Activated CD4-positive, alpha-beta T cell treated with anti-CD3 and anti-CD28 coated beads, Interleukin-10, Interleukin-2, amounts not matched to agents 100 ng/mL and 50 ng/mL, durations not matched to agents 16 hours and 8 hours (primary cell): ENCODE measurements around the gene RALGPS2.
"Not testable (repeated sequence)": the region's sequence is repeated elsewhere in the genome, so short reads cannot be mapped to it uniquely, and the experiment has no call there.

Experiments
- DNase-seq: peaks from one replicate; pipeline ENCODE4 v3.0.0-alpha.2; 2020

Gene RALGPS2

DNA sequence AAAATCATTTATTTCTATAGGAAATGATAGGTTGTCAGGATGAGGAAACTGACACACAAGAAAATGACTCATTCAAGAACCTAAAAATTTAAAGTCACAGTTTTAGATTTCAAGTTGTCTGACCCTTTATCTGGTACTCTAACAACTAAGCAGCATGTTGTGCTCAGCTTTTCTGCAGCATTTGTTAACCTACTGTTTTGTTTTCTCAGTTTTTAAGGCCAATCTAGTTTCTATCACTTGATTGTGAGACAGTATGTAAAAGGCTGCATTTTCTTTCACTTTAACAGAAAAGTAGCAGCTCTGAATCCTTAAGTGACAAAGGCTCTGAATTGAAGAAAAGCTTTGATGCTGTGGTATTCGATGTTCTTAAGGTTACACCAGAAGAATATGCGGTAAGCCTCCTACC, 59.1 kb downstream of the RALGPS2 start:
- peak; percentile 13 for DNase-seq

GRCh38 chr1:178792394-178792793, 67.3 kb downstream of the RALGPS2 start:
- DNase-seq: no peak

GRCh38 chr1:178796013-178796412, 71.0 kb downstream of the RALGPS2 start:
- DNase-seq: no peak

DNA sequence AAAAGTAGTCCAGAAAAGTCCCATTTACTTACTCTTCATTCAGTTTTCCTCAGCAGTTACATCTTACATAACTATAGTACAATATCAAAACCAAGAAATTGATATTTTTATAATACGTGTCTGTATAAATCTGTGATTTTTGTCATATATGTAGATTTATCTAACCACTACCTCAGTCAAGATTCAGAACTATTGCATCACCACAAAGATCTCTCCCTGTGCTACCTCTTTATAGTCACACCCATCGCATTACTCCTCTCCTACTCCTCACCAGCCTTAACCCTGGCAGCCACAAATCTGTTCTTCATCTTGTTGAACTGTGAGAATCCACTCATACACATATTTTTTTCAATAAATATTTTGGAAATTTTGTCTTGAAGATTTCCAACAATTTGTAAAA, 72.5 kb downstream of the RALGPS2 start:
- no peak for DNase-seq

- no peak for DNase-seq
Observed at GRCh38 chr1:178798232-178798861, 73.3 kb downstream of the RALGPS2 start.

DNA sequence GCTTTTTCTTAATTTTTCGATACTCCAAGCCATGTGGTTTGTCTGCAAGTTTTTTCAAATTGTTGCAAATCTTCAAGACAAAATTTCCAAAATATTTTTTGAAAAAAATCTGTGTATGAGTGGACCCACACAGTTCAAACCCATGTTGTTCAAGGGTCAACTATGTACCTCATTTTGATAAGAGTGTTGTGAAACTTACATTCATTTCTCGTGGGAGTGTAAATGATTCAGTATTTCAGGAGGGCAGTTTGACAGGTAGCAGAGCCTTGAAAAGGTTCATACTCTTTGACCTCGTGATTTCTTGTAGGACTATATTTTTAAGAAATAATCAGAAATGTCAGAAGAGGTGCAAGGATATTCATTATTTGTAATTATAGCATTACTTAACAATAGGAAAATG, 77.8 kb downstream of the RALGPS2 start:
- no peak for DNase-seq

- DNase-seq: no peak
Observed at GRCh38 chr1:178806665-178807300, 81.7 kb downstream of the RALGPS2 start.

DNA sequence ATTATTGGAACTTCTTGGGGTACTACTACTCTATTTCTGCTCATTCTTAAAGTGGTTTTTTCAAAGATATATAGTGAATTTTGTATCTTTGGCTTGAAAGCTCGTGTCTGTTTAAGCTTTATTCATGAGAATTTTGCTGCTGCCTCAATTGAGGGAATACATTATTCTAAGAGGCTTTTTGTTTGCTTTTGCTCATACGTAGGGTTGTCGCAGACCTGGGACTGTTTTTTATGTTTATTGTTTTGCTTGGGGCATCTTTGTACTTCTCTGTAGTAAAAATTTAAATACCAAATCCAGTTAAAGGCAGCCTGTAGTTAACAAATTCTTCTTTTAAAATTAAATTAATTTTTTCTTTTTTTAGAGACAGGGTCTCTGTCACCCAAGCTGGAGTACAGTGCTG, 83.5 kb downstream of the RALGPS2 start:
- DNase-seq: no peak

DNA sequence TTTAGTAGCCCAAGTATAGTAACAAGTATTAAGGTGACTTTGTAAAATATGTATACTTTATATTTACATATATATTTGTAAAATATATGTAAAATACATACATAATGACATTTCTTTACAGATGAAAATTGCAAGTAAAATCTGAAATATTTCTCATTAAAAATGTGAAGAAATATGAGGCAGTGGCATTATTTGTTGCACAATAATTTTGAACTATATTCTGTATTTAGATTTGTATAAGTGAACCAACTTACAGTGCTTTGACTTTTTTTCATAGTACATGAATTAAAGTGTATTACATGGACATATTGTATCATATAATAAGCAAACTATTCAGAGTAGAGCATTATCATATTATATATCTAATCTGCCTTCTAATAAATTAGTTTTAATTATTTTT, 85.5 kb downstream of the RALGPS2 start:
- DNase-seq: no peak

GRCh38 chr1:178818416-178818815, 93.4 kb downstream of the RALGPS2 start:
- no peak for DNase-seq

- no peak for DNase-seq
Observed at GRCh38 chr1:178819123-178819522, 94.1 kb downstream of the RALGPS2 start.

DNA sequence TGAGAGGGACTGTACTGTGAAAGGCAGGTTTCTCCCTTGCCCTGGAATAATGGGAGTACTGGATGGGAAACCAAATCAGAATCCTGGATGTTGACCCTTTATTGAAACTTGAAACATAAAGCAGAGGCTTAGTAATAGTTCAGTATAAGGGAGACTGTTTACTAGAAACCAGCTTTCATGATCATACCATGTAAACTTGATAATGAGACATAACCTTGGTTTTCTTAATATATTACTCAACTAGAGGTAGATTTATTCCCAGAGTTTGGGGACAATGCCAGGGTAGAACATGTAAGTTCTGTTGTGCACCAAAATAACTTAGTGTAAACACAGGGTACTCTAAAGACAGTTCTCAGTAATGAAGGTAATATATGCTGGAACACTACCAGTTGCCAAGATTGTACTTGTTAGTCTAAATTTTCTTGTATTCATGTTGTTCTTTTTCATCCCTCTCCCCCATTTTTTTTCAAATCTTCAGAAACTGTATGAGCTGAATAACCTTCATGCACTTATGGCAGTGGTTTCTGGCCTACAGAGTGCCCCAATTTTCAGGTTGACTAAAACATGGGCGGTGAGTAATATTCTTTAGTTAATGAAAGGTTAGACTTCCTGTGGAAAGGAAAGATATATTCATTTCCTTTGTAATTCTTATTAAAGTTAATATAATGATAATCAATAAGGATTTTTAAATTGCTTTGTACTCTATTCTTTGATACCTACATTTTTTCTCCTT, 96.3 kb downstream of the RALGPS2 start:
- DNase-seq: peak; percentile 40

DNA sequence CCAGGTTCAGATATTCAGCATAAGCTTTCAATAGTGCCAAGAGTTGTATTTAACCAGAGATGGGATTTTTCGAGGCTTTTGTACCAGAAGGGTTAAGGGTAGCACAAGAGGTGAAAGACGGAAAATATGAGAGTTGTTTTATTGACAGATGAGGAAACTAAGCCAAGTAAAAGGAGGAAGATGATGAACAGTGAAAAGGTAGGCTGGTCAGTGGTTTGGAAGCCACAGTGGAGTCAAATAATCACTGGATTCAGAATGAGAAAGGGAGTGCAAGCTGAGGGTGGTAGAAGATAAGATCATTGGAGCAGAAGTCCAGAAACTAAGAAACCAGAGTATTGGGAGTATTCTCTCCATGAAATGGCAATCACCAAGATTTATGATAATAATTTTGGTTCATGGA, 100.1 kb downstream of the RALGPS2 start:
- DNase-seq: no peak

DNA sequence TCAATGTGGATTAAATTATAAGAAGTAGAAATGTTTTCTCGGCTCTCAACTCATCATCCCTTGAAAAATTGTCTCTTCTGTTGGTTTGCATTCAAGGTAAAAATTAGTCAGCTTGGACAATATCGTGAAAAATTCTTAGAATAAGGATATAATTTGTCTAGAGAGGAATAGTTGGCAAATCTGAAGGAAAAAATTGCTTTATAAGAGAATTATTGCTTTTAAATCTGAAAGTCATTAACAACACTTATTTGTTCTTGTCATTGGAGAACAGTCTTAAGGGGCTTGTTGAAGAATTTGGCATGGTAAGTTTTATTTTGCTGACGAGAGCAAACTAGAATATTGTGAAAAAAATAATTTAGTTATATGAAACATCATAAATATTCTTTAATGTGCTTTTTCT, 119.4 kb downstream of the RALGPS2 start:
- no peak for DNase-seq

DNA sequence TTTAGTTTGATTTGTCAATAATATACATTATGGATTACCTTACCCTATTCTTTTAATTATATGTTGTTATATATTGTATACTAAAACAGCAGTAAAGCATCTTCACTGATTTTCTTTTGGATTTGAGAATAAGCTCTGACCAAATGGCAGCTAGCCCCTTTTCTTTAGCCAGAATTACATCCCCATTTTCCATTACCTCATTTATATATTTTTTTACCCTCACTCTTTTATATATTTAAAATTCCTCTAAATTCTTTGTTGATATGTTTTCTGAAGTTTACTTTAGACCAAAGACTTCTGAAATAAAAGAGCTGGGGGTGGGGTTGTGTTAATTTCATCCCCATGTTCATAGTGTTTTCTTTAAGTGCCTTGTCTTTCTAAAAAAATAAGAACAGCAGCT, 121.3 kb downstream of the RALGPS2 start:
- no peak for DNase-seq

- no peak for DNase-seq
Observed at GRCh38 chr1:178847396-178847849, 122.4 kb downstream of the RALGPS2 start.

DNA sequence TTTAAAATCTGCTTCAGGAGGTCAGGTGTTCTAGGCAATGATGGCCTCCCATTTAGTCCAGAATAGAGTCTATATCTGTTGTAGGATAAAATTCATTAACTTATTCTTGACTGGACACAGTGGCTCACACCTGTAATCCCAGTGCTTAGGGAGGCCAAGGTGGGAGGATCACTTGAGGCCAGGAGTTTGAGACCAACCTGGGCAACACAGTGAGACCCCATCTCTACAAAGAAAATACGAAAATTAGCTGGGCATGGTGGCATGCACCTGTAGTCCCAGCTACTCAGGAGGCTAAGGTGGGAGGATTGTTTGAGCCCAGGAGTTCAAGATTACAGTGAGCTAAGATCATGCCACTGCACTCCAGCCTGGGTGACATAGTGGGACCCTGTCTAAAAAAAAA, 122.9 kb downstream of the RALGPS2 start:
- DNase-seq: not testable (repeated sequence)

- no peak for DNase-seq
Observed at GRCh38 chr1:178849918-178850317, 124.9 kb downstream of the RALGPS2 start.

GRCh38 chr1:178857126-178857525, 132.1 kb downstream of the RALGPS2 start:
- no peak for DNase-seq

- DNase-seq: no peak
Observed at GRCh38 chr1:178862416-178862815, 137.4 kb downstream of the RALGPS2 start.

GRCh38 chr1:178862864-178863263, 137.8 kb downstream of the RALGPS2 start:
- no peak for DNase-seq

- DNase-seq: peak; percentile 35
Observed at GRCh38 chr1:178864326-178864725, 139.3 kb downstream of the RALGPS2 start.

DNA sequence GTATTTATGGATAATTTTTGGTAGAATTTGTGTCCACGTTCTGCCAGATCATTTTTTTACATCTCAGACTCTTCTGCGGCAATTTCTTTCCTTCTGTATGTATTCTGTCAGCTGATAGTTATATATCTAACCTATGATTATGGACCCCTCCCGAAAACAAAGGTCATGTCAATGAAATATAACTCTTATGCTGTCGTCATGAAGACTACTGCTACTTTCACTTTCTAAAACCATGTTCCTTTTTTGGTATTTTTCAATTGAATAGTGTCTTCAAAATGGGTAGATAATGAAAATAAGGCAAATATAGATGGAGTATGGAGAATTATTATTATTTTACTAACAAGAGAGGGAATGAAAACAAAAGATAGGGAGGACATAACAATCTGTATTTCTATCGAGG, 142.6 kb downstream of the RALGPS2 start:
- no peak for DNase-seq

DNA sequence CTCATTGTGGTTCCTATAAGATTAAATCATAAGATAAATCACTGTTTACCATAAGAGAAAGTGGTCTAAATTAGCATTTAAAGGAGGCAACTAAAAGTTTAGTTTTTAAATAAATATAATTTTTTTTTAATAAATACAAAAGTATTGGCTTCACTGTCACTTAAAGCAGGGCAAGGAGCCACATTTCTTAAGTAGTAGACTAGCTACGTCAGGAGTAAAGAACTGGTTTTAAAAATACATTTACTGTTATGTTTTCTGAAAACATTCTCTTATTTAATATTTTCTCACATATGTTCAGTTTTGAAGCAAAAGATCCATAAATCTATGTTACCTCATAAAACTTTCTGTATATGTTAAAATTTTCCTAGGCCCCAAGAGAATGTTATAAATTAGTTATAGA, 143.7 kb downstream of the RALGPS2 start:
- DNase-seq: no peak
